Liver (tissue), 9 donors: ENCODE results near the gene GDF2. TPM values are rescaled to one million over a fixed set of nuclear protein-coding genes. Genes with fewer than 3 reads are reported as not detected.

Source experiments
- DNase-seq: peaks from one replicate; pipeline ENCODE4 v3.0.0-alpha.2; 2017; ENCODE audit warnings: low spot score
- H3K27ac ChIP-seq, 2 donors: one replicate each; pipeline ENCODE4 v1.7.0; 2013; ENCODE audit warnings: inconsistent platforms in 2 of 2, low read length in 2 of 2, control low read depth in 1 of 2, low read depth in 1 of 2, mild to moderate bottlenecking in 1 of 2
- H3K27me3 ChIP-seq, 4 donors: one replicate each; pipeline versions ENCODE4 v1.6.1 to v1.7.0; 2013; ENCODE audit warnings: low read length in 3 of 4, inconsistent platforms in 1 of 4, mild to moderate bottlenecking in 1 of 4, moderate library complexity in 1 of 4; ENCODE audit not compliant: control insufficient read depth in 4 of 4, insufficient read depth in 4 of 4
- H3K36me3 ChIP-seq, 4 donors: one replicate each; pipeline versions ENCODE4 v1.6.1 to v1.7.0; 2013; ENCODE audit warnings: low read length in 3 of 4, mild to moderate bottlenecking in 3 of 4, low read depth in 1 of 4, moderate library complexity in 1 of 4; ENCODE audit not compliant: control insufficient read depth in 4 of 4, insufficient read depth in 3 of 4
- H3K4me1 ChIP-seq, 4 donors: one replicate each; pipeline versions ENCODE4 v1.6.1 to v1.7.0; 2013; ENCODE audit warnings: low read length in 3 of 4, mild to moderate bottlenecking in 3 of 4, moderate library complexity in 1 of 4; ENCODE audit not compliant: control insufficient read depth in 4 of 4, insufficient read depth in 4 of 4
- H3K4me3 ChIP-seq, 3 donors: one replicate each; pipeline versions ENCODE4 v1.6.1 to v1.7.0; 2013; ENCODE audit warnings: low read length in 3 of 3, control low read depth in 1 of 3, low read depth in 1 of 3, mild to moderate bottlenecking in 1 of 3
- H3K9ac ChIP-seq, 2 donors: one replicate each; pipeline ENCODE4 v1.7.0; 2013; ENCODE audit warnings: low read length in 2 of 2, mild to moderate bottlenecking in 2 of 2, moderate library complexity in 2 of 2, control low read depth in 1 of 2, low read depth in 1 of 2
- H3K9me3 ChIP-seq, 4 donors: one replicate each; pipeline versions ENCODE4 v1.6.1 to v1.7.0; 2013; ENCODE audit warnings: low read length in 3 of 4; ENCODE audit not compliant: control insufficient read depth in 4 of 4
- ATF3 ChIP-seq: IDR thresholded peaks from 2 replicates; pipeline ENCODE4 v1.6.1; 2016; ENCODE audit warnings: antibody characterized with exemption
- EGR1 ChIP-seq, 2 donors: IDR thresholded peaks; 2 replicates each; pipeline ENCODE4 v1.6.1; 2016 to 2018; ENCODE audit warnings: antibody characterized with exemption in 2 of 2, low read depth in 2 of 2
- FOXA2 ChIP-seq: IDR thresholded peaks from 2 replicates; pipeline ENCODE4 v1.6.1; 2016; ENCODE audit warnings: antibody characterized with exemption
- HNF4G ChIP-seq: IDR thresholded peaks from 2 replicates; pipeline ENCODE4 v1.6.1; 2016; ENCODE audit warnings: antibody characterized with exemption
- RXRA ChIP-seq, 2 donors: IDR thresholded peaks; 2 replicates each; pipeline ENCODE4 v1.6.1; 2017 to 2018; ENCODE audit warnings: antibody characterized with exemption in 2 of 2, mild to moderate bottlenecking in 1 of 2
- SP1 ChIP-seq: IDR thresholded peaks from 2 replicates; pipeline ENCODE4 v1.6.1; 2018; ENCODE audit warnings: antibody characterized with exemption, mild to moderate bottlenecking
- TAF1 ChIP-seq: conservative IDR thresholded peaks from 2 replicates; pipeline ENCODE4 v1.6.1; 2016; ENCODE audit warnings: antibody characterized with exemption, mild to moderate bottlenecking
- YY1 ChIP-seq: IDR thresholded peaks from 2 replicates; pipeline ENCODE4 v1.6.1; 2016; ENCODE audit warnings: antibody characterized with exemption, mild to moderate bottlenecking
- WGBS: extraction: QIAGEN DNeasy Blood & Tissue Kit; methylation state at CpG from one replicate; pipeline ENCODE4 v1.1.7; 2013; 5-methylcytosine and 5-hydroxymethylcytosine counted together
- polyA plus RNA-seq, 2 donors: library from polyadenylated mRNA; stranded (reverse) in 1 of 2; unstranded in 1 of 2; fragments of 200-250 nt in 1 of 2; fragments of >200 nt in 1 of 2; fragmentation: Nextera tagmentation in 1 of 2; extraction: Ambion mirVana in 1 of 2; gene quantifications; one replicate each; pipeline versions ENCODE4 v1.2.1 to v1.2.3, GENCODE V29; 2013 to 2015
- total RNA-seq, 2 donors: library from RNA; depleted of rRNA; stranded (reverse); fragments of >200 nt; gene quantifications; one replicate each; pipeline ENCODE4 v1.2.3, GENCODE V29; 2014
- TF ChIP-seq, protein P1 (sequence below): IDR thresholded peaks from 2 replicates; pipeline ENCODE4 v1.6.1; 2016; ENCODE audit warnings: antibody characterized with exemption
- donor health status: healthy.
- donor health status: healthy.
- donor health status: healthy.
- donor health status: healthy.
- donor health status: healthy.

The GDF2 gene
- total and polyA plus RNA-seq, 4 donors = 5.6 to 26.9 (median 14.5) TPM

DNA sequence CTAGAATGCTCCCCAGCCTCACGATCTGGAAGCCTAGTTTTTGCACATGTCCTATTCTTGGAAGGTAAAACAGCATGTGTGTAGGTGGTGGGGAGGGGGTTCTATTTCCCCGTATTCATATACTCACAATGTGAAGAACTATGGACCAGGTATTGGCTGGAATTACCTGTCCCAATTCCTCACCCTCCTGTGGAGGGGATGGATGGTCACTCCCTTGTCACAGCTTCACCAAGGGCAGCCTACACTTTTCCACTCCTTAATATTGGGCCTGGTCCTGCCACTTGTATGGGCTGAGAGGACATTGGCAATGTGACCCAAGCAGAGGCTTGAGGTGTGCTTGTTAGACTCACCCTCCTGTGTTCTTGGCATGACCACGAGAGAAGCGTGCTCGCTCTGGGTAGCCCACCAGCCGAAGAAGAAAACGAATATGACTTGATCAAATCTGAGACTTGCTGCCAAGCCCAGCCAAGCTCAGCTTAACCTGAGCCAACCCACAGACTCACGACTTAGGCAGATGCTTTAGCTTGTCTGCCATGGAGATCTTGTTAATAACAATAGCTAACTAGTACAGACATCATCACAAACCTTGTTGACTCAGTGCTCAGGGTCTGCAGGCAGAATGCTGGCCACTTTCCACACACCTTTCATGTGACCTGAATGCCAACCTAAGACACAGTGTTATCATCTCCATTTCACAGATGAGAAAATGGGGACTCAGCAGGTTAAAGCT lies 44.6 kb downstream of the GDF2 start:
- 89% methylated on average over 8 of the region's 8 CpGs for WGBS
- TF ChIP-seq FOXA2 (no peak), TAF1 (no peak), ATF3 (no peak), HNF4G (no peak)
- TF ChIP-seq, protein P1, sequence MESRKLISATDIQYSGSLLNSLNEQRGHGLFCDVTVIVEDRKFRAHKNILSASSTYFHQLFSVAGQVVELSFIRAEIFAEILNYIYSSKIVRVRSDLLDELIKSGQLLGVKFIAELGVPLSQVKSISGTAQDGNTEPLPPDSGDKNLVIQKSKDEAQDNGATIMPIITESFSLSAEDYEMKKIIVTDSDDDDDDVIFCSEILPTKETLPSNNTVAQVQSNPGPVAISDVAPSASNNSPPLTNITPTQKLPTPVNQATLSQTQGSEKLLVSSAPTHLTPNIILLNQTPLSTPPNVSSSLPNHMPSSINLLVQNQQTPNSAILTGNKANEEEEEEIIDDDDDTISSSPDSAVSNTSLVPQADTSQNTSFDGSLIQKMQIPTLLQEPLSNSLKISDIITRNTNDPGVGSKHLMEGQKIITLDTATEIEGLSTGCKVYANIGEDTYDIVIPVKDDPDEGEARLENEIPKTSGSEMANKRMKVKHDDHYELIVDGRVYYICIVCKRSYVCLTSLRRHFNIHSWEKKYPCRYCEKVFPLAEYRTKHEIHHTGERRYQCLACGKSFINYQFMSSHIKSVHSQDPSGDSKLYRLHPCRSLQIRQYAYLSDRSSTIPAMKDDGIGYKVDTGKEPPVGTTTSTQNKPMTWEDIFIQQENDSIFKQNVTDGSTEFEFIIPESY = no peak
- H3K9me3 ChIP-seq = no peaks in the 10 kb centered on the region
- DNase-seq = no peak
- no peaks in the 10 kb centered on the region for H3K36me3 ChIP-seq
- no peaks in the 10 kb centered on the region for H3K4me1 ChIP-seq
- H3K4me3 ChIP-seq = no peak overlapping the region
- no peaks in the 10 kb centered on the region for H3K27me3 ChIP-seq
- H3K9ac ChIP-seq = no peak overlapping the region
- H3K27ac ChIP-seq = no peak overlapping the region

DNA sequence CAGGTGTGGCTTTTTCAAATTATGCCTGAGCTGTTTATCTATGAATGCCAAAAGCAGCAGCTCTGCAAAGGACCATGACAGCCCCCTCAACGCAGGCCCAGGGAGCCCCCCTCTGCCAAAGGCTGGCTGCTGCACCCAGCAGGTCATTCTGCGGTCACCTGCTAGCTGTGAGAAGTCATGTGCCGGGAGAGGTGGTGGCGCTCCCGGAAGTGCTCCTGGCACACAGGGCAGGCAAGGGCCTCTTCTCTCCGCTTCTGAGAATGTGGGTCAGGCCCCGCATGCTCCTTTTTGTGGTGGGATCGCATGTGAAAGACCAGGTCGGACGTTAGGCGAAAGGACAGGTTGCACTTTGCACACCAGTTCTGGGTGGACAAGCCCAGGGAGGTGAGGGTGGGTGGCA lies 45.4 kb downstream of the GDF2 start:
- Histone ChIP-seq H3K27ac (no peak overlapping the region), H3K4me3 (no peak overlapping the region), H3K27me3 (no peaks in the 10 kb centered on the region), H3K9ac (no peak overlapping the region), H3K36me3 (no peaks in the 10 kb centered on the region), H3K4me1 (no peaks in the 10 kb centered on the region), H3K9me3 (no peaks in the 10 kb centered on the region)
- 93% methylated on average over 11 of the region's 11 CpGs for WGBS
- no peak for DNase-seq
- TF ChIP-seq YY1 = no peak
- no peak for TF ChIP-seq EGR1 (IDR thresholded peaks at IDR 0.05; ENCODE audit: low read depth in 2 of 2)
- no peak for TF ChIP-seq SP1
- no peak for TF ChIP-seq RXRA (IDR thresholded peaks at IDR 0.05)

GRCh38 chr10:47368431-47369180 lies 46.4 kb downstream of the GDF2 start:
- Histone ChIP-seq H3K9ac (no peak overlapping the region), H3K27me3 (no peaks in the 10 kb centered on the region), H3K4me3 (no peak overlapping the region), H3K36me3 (no peaks in the 10 kb centered on the region), H3K27ac (no peak overlapping the region), H3K9me3 (no peaks in the 10 kb centered on the region), H3K4me1 (no peaks in the 10 kb centered on the region)
- TF ChIP-seq ATF3 (no peak), EGR1 (IDR thresholded peaks at IDR 0.05; ENCODE audit: low read depth in 2 of 2) (no peak)
- DNase-seq = no peak
- 92% methylated on average over 24 of the region's 24 CpGs for WGBS
